Measurements from ENCODE around the gene EDC4.

The EDC4 gene

GRCh38 chr16:67892375-67892774 is 19.5 kb downstream of the EDC4 start:
- H3K4me3 ChIP-seq (replicated peaks in 1 of 2; ENCODE audit: low read depth in 2 of 2, low read length in 2 of 2), result peak overlapping the region in 1 of 2 donors; percentile 49
- TF ChIP-seq CTCF (IDR thresholded peaks at IDR 0.05; ENCODE audit: low read depth, low read length), result no peak
- no peak for DNase-seq (ENCODE audit: low read depth in 2 of 2)

- DNase-seq (ENCODE audit: low read depth in 2 of 2), result peak; percentile 96
- peak within 1 kb of the TSS; percentile 88 to 90 for H3K4me3 ChIP-seq (replicated peaks in 1 of 2; ENCODE audit: low read depth in 2 of 2, low read length in 2 of 2)
- TF ChIP-seq CTCF (IDR thresholded peaks at IDR 0.05; ENCODE audit: low read depth, low read length), result no peak
Observed at GRCh38 chr16:67892899-67893742, 20.3 kb downstream of the EDC4 start, which contains the start of gene PSKH1. Gene PSKH1, plus strand, starts transcription at chr16:67893254. Its CDS starts 15,496 bp downstream, at chr16:67908750.

GRCh38 chr16:67893743-67894399 is 21.0 kb downstream of the EDC4 start:
- H3K4me3 ChIP-seq (replicated peaks in 1 of 2; ENCODE audit: low read depth in 2 of 2, low read length in 2 of 2), result peak overlapping the region; percentile 88 to 90
- TF ChIP-seq CTCF (IDR thresholded peaks at IDR 0.05; ENCODE audit: low read depth, low read length), result no peak
- peak; percentile 15 to 25 for DNase-seq (ENCODE audit: low read depth in 2 of 2)

DNA sequence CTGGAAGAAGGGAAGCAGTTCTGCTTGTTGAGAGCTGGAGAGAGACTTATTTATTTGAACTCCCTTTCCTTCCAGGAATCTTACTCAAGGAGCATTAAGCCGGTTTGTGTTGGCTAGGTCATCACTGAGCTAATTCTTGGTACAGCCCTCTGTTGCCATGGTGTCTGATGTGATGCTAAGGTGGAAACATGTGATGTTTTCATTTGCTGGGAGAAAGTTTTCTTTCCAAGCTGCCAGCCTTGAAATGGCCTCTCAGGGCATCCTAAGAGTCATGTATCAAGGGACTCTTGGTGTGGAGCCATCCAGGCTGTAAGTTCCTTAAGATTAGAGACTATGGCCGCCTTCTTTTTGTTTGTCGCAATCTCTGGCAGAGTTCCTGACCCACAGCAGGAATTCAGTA is 24.4 kb downstream of the EDC4 start:
- TF ChIP-seq CTCF (IDR thresholded peaks at IDR 0.05; ENCODE audit: low read depth, low read length), result no peak
- H3K4me3 ChIP-seq (replicated peaks in 1 of 2; ENCODE audit: low read depth in 2 of 2, low read length in 2 of 2), result no peak overlapping the region
- peak; percentile 48 to 82 for DNase-seq (ENCODE audit: low read depth in 2 of 2)

DNA sequence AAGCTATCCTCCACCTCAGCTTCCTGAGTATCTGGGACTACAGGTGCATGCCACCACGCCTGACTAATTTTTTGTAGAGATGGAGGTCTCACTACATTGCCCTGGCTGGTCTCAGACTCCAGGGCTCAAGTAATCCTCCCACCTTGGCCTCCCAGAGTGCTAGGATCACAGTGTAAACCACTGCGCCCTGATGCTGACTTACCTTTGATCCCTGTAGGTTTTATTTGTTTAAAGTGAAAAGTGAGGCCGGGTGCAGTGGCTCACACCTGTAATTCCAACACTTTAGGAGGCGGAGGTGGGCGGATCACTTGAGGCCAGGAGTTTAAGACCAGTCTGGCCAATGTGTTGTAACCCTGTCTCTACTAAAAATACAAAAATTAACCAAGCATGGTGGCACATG is 28.9 kb downstream of the EDC4 start:
- no peak overlapping the region for H3K4me3 ChIP-seq (replicated peaks in 1 of 2; ENCODE audit: low read depth in 2 of 2, low read length in 2 of 2)
- no peak for TF ChIP-seq CTCF (IDR thresholded peaks at IDR 0.05; ENCODE audit: low read depth, low read length)
- DNase-seq (ENCODE audit: low read depth in 2 of 2), result no peak

DNA sequence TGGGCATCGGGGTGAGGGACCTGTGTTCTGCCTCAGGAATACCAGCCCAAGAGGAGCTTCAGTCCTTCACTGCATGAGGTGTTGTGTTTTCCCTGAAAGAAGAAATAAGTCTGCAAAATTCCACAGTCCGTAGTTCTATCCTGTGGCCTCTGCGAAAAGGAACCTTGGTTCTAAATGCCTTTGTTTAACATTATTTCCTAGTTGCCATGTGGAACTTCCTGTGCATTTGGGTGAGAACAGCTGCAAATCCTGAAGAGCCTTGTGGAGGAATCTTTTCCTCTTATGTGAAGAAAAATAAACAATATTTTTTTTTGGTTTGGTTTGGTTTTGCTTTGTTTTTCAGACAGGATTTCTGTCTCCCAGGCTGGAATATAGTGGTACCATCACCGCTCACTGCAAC is 30.0 kb downstream of the EDC4 start:
- TF ChIP-seq CTCF (IDR thresholded peaks at IDR 0.05; ENCODE audit: low read depth, low read length), result no peak
- no peak overlapping the region for H3K4me3 ChIP-seq (replicated peaks in 1 of 2; ENCODE audit: low read depth in 2 of 2, low read length in 2 of 2)
- DNase-seq (ENCODE audit: low read depth in 2 of 2), result no peak

Measured in cardiac fibroblast (primary cell).